Smooth muscle cell (in vitro differentiated cells): ENCODE measurements around the gene LSAMP. TPM values are rescaled to one million over a fixed set of nuclear protein-coding genes. Genes with fewer than 3 reads are reported as not detected.
A peak's percentile ranks its signal among the peaks of the same experiment; 100 is the strongest.

ENCODE experiments used
- DNase-seq: peaks from one replicate; lab custom pipeline; 2025; ENCODE audit not compliant: unreplicated experiment; lab: John Stamatoyannopoulos, UW
- H2AFZ ChIP-seq: fragments of 200-600 bp; sonication (generic); 2 replicates; pipeline ENCODE4 v1.6.0; 2016; ENCODE audit warnings: antibody characterized with exemption, low read depth, mild to moderate bottlenecking
- H3F3A ChIP-seq: fragments of 200-600 bp; sonication (generic); 2 replicates; pipeline ENCODE4 v1.6.0; 2017; ENCODE audit warnings: antibody characterized with exemption, low read depth
- H3K27ac ChIP-seq: fragments of 200-600 bp; sonication (generic); 2 replicates; pipeline ENCODE4 v1.5.1; 2016; ENCODE audit warnings: low read depth, mild to moderate bottlenecking
- H3K27me3 ChIP-seq: fragments of 200-600 bp; sonication (generic); 2 replicates; pipeline ENCODE4 v1.6.1; 2016; ENCODE audit warnings: low read depth, mild to moderate bottlenecking
- H3K36me3 ChIP-seq: fragments of 200-600 bp; sonication (generic); 2 replicates; pipeline ENCODE4 v1.5.1; 2016; ENCODE audit warnings: low read depth
- H3K4me1 ChIP-seq: fragments of 200-600 bp; sonication (generic); 2 replicates; pipeline ENCODE4 v1.5.1; 2016; ENCODE audit warnings: low read depth
- H3K4me2 ChIP-seq: fragments of 200-600 bp; sonication (generic); 2 replicates; pipeline ENCODE4 v1.6.0; 2016; ENCODE audit warnings: mild to moderate bottlenecking
- H3K4me3 ChIP-seq: fragments of 200-600 bp; sonication (generic); 2 replicates; pipeline ENCODE4 v1.5.1; 2016; ENCODE audit warnings: mild to moderate bottlenecking
- H3K79me2 ChIP-seq: fragments of 200-600 bp; sonication (generic); 2 replicates; pipeline ENCODE4 v1.6.0; 2016; ENCODE audit warnings: low read depth, mild to moderate bottlenecking
- H3K9ac ChIP-seq: fragments of 200-600 bp; sonication (generic); 2 replicates; pipeline ENCODE4 v1.6.0; 2016; ENCODE audit warnings: low read depth
- H3K9me3 ChIP-seq: fragments of 200-600 bp; sonication (generic); replicated peaks from 2 replicates; pipeline ENCODE4 v1.5.1; 2016; ENCODE audit warnings: low read depth
- H4K20me1 ChIP-seq: fragments of 200-600 bp; sonication (generic); 2 replicates; pipeline ENCODE4 v1.6.0; 2016; ENCODE audit warnings: low read depth
- CTCF ChIP-seq: fragments of 200-600 bp; sonication (generic); IDR thresholded peaks from 2 replicates; pipeline ENCODE4 v1.5.1; 2017; ENCODE audit warnings: borderline replicate concordance, mild to moderate bottlenecking, antibody characterized with exemption; ENCODE audit not compliant: insufficient read depth, poor library complexity, severe bottlenecking
- WGBS: methylation state at CpG from one replicate; pipeline ENCODE4 v1.1.7; 2016; ENCODE audit warnings: low lambda C conversion rate; 5-methylcytosine and 5-hydroxymethylcytosine counted together
- polyA plus RNA-seq: library from polyadenylated mRNA; unstranded; fragments of >200 nt; fragmentation: Nextera tagmentation; extraction: Ambion mirVana; gene quantifications from 2 replicates; pipeline ENCODE4 v1.2.1, GENCODE V29; 2016
- total RNA-seq: library from RNA; depleted of rRNA; stranded (reverse); fragments of >200 nt; gene quantifications from 2 replicates; pipeline ENCODE4 v1.2.3, GENCODE V29; 2014

Gene LSAMP
- total and polyA plus RNA-seq, 2 experiments from 2014 or later = 11.2 to 13.6 TPM

GRCh38 chr3:116408473-116408872, 36.8 kb downstream of the LSAMP start:
- H3K4me3 ChIP-seq = no peak overlapping the region
- H3K79me2 ChIP-seq = no peaks in the 10 kb centered on the region
- no peaks in the 10 kb centered on the region for H3K27me3 ChIP-seq
- no peak overlapping the region for H2AFZ ChIP-seq
- no peaks in the 10 kb centered on the region for H3K9me3 ChIP-seq
- TF ChIP-seq CTCF = no peak
- no peak overlapping the region for H3K27ac ChIP-seq
- H3K9ac ChIP-seq = no peak overlapping the region
- H3K4me1 ChIP-seq = no peaks in the 10 kb centered on the region
- 29% methylated on average over 2 of the region's 2 CpGs for WGBS
- peak overlapping the region; percentile 6 for H3K4me2 ChIP-seq
- no peak for DNase-seq
- H3K36me3 ChIP-seq = no peaks in the 10 kb centered on the region
- no peaks in the 10 kb centered on the region for H4K20me1 ChIP-seq
- no peaks in the 10 kb centered on the region for H3F3A ChIP-seq

- no peak for DNase-seq
- Histone ChIP-seq H2AFZ (no peak overlapping the region), H3K9me3 (no peaks in the 10 kb centered on the region), H4K20me1 (no peaks in the 10 kb centered on the region), H3K9ac (no peak overlapping the region), H3K27ac (no peak overlapping the region), H3K4me3 (no peak overlapping the region), H3K36me3 (no peaks in the 10 kb centered on the region), H3F3A (no peaks in the 10 kb centered on the region), H3K4me1 (no peaks in the 10 kb centered on the region), H3K4me2 (no peak overlapping the region), H3K27me3 (no peaks in the 10 kb centered on the region), H3K79me2 (no peaks in the 10 kb centered on the region)
- WGBS = 77% methylated on average over 2 of the region's 2 CpGs
- no peak for TF ChIP-seq CTCF
These were observed 40.1 kb downstream of the LSAMP start for GRCh38 chr3:116405231-116405630.

- H3K9me3 ChIP-seq = no peaks in the 10 kb centered on the region
- no peak overlapping the region for H3K9ac ChIP-seq
- no peak for TF ChIP-seq CTCF
- peaks cover 5% of the 10 kb centered on the region for H3K79me2 ChIP-seq
- no peaks in the 10 kb centered on the region for H4K20me1 ChIP-seq
- H3F3A ChIP-seq = no peaks in the 10 kb centered on the region
- no peak overlapping the region for H3K4me2 ChIP-seq
- H3K4me3 ChIP-seq = no peak overlapping the region
- no peak for DNase-seq
- 75% methylated on average over 2 of the region's 2 CpGs for WGBS
- no peaks in the 10 kb centered on the region for H3K4me1 ChIP-seq
- H3K27ac ChIP-seq = no peak overlapping the region
- no peaks in the 10 kb centered on the region for H3K36me3 ChIP-seq
- no peak overlapping the region for H2AFZ ChIP-seq
- H3K27me3 ChIP-seq = no peaks in the 10 kb centered on the region
These were observed 45.5 kb downstream of the LSAMP start for GRCh38 chr3:116399701-116400226.

GRCh38 chr3:116394365-116394764, 50.9 kb downstream of the LSAMP start:
- no peaks in the 10 kb centered on the region for H3K27me3 ChIP-seq
- WGBS = 62% methylated on average over 4 of the region's 4 CpGs
- H3K79me2 ChIP-seq = peaks cover 5% of the 10 kb centered on the region
- no peaks in the 10 kb centered on the region for H3K36me3 ChIP-seq
- no peak overlapping the region for H3K27ac ChIP-seq
- H3F3A ChIP-seq = no peaks in the 10 kb centered on the region
- no peak for TF ChIP-seq CTCF
- H4K20me1 ChIP-seq = no peaks in the 10 kb centered on the region
- no peak overlapping the region for H3K9ac ChIP-seq
- DNase-seq = no peak
- H3K4me2 ChIP-seq = no peak overlapping the region
- H2AFZ ChIP-seq = no peak overlapping the region
- H3K4me3 ChIP-seq = no peak overlapping the region
- H3K4me1 ChIP-seq = no peaks in the 10 kb centered on the region
- no peaks in the 10 kb centered on the region for H3K9me3 ChIP-seq
